Measurements from ENCODE around the gene PDK1. TPM values are rescaled to one million over a fixed set of nuclear protein-coding genes. Genes with fewer than 3 reads are reported as not detected.
"Not testable (repeated sequence)": the region's sequence is repeated elsewhere in the genome, so short reads cannot be mapped to it uniquely, and the experiment has no call there.

Gene PDK1
- total RNA-seq, 1 donor from 2014 or later: 65.2 TPM

DNA sequence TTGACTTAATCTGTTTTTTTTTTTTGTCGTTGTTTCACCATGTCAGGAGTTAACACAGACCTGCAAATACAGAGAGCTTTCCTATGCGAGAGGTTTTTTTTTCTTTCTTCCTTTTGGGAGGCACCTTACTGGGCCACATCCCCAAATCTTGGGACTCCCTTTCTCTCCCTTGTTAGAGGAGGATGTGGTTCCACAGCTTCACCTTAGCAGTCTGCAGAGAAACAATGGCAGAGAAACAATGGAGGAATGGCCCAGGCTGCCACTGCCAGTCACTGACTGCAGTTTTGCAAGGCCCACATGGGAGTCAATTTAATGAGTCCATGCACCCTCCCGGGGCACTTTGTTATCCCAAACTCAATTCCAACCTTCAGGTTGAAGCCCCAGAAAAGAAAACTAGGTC is 20.8 kb upstream of the PDK1 start:
- peaks cover 29% of the 10 kb centered on the region for H3F3A ChIP-seq (ENCODE audit: low read depth)
- peaks cover 2% of the 10 kb centered on the region for H3K27me3 Mint-ChIP-seq (ENCODE audit: insufficient read depth, low read depth)
- no peak overlapping the region for H3K4me3 ChIP-seq
- no peaks in the 10 kb centered on the region for H4K20me1 ChIP-seq (ENCODE audit: low read depth)
- H2AFZ ChIP-seq (replicated peaks): no peak overlapping the region
- H3K4me1 Mint-ChIP-seq: no peaks in the 10 kb centered on the region
- peaks cover 4% of the 10 kb centered on the region for H3K36me3 Mint-ChIP-seq
- H3K9me3 ChIP-seq (ENCODE audit: low read depth): peaks cover 11% of the 10 kb centered on the region
- H3K27ac Mint-ChIP-seq: no peak overlapping the region
- H3K36me3 ChIP-seq: no peaks in the 10 kb centered on the region
- H3K79me2 ChIP-seq (ENCODE audit: low read depth): no peaks in the 10 kb centered on the region
- H3K27me3 ChIP-seq: no peaks in the 10 kb centered on the region
- H3K27ac ChIP-seq: no peak overlapping the region
- H3K4me2 ChIP-seq: peak overlapping the region; percentile 19
- peak; percentile 57 for DNase-seq (ENCODE audit: low spot score)
- peaks cover 31% of the 10 kb centered on the region for H3K9me3 Mint-ChIP-seq
- no peak overlapping the region for H3K9ac ChIP-seq
- peaks cover 15% of the 10 kb centered on the region for H3K4me1 ChIP-seq
- TF ChIP-seq EZH2phosphoT487 (IDR thresholded peaks at IDR 0.05) (no peak), EZH2 (IDR thresholded peaks at IDR 0.05) (no peak)
- TF ChIP-seq, protein P1, sequence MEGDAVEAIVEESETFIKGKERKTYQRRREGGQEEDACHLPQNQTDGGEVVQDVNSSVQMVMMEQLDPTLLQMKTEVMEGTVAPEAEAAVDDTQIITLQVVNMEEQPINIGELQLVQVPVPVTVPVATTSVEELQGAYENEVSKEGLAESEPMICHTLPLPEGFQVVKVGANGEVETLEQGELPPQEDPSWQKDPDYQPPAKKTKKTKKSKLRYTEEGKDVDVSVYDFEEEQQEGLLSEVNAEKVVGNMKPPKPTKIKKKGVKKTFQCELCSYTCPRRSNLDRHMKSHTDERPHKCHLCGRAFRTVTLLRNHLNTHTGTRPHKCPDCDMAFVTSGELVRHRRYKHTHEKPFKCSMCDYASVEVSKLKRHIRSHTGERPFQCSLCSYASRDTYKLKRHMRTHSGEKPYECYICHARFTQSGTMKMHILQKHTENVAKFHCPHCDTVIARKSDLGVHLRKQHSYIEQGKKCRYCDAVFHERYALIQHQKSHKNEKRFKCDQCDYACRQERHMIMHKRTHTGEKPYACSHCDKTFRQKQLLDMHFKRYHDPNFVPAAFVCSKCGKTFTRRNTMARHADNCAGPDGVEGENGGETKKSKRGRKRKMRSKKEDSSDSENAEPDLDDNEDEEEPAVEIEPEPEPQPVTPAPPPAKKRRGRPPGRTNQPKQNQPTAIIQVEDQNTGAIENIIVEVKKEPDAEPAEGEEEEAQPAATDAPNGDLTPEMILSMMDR (IDR thresholded peaks at IDR 0.05): no peak
- H3K4me3 Mint-ChIP-seq: no peak overlapping the region

DNA sequence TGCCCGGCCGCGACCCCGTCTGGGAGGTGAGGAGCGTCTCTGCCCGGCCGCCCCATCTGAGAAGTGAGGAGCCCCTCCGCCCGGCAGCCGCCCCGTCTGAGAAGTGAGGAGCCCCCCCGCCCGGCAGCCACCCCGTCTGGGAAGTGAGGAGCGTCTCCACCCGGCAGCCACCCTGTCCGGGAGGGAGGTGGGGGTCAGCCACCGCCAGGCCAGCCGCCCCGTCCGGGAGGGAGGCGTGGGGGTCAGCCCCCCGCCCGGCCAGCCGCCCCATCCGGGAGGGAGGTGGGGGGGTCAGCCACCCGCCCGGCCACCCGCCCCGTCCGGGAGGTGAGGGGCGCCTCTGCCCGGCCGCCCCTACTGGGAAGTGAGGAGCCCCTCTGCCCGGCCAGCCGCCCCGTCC is 18.0 kb upstream of the PDK1 start:
- H3K9ac ChIP-seq; H3K27ac Mint-ChIP-seq; H3K36me3 ChIP-seq; H3K27me3 Mint-ChIP-seq (ENCODE audit: insufficient read depth, low read depth); H3K4me1 Mint-ChIP-seq; H2AFZ ChIP-seq (replicated peaks); H3K27me3 ChIP-seq; H3K79me2 ChIP-seq (ENCODE audit: low read depth); H3K36me3 Mint-ChIP-seq; H4K20me1 ChIP-seq (ENCODE audit: low read depth); DNase-seq (ENCODE audit: low spot score); H3K4me3 Mint-ChIP-seq; H3K4me3 ChIP-seq; H3K27ac ChIP-seq; H3K4me2 ChIP-seq: not testable (repeated sequence)
- peaks cover 49% of the 10 kb centered on the region for H3K9me3 Mint-ChIP-seq
- peaks cover 12% of the 10 kb centered on the region for H3K4me1 ChIP-seq
- peaks cover 28% of the 10 kb centered on the region for H3F3A ChIP-seq (ENCODE audit: low read depth)
- H3K9me3 ChIP-seq (ENCODE audit: low read depth): peaks cover 19% of the 10 kb centered on the region

DNA sequence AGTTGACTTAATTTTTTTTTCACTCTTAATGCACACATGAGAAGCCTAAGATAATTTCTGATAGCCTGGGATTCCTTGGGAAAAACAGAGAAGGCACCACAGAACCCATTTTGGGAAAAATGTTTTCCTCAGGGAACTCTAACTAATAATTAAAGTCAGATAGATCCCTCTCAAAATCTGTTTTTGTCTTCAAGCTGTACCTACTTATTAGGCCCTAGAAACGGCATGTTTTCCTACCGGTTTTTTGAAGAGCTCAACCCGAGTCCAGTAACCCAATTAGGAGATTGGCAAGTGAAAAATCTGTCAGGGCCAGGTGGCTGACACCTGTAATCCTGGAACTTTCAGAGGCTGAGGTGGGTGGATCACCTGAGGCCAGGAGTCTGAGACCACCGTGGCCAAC is 16.1 kb upstream of the PDK1 start:
- Histone ChIP-seq H3F3A (ENCODE audit: low read depth) (peaks cover 14% of the 10 kb centered on the region), H3K4me1 (peaks cover 3% of the 10 kb centered on the region), H3K9me3 (ENCODE audit: low read depth) (peaks cover 19% of the 10 kb centered on the region), H3K9ac (no peak overlapping the region), H3K4me2 (no peak overlapping the region), H3K79me2 (ENCODE audit: low read depth) (no peaks in the 10 kb centered on the region), H3K4me3 (no peak overlapping the region), H2AFZ (replicated peaks) (no peak overlapping the region), H4K20me1 (ENCODE audit: low read depth) (no peaks in the 10 kb centered on the region), H3K27me3 (no peaks in the 10 kb centered on the region), H3K36me3 (no peaks in the 10 kb centered on the region), H3K27ac (no peak overlapping the region)
- H3K4me1 Mint-ChIP-seq: no peaks in the 10 kb centered on the region
- peaks cover 7% of the 10 kb centered on the region for H3K36me3 Mint-ChIP-seq
- no peak overlapping the region for H3K4me3 Mint-ChIP-seq
- peaks cover 4% of the 10 kb centered on the region for H3K27me3 Mint-ChIP-seq (ENCODE audit: insufficient read depth, low read depth)
- no peak for DNase-seq (ENCODE audit: low spot score)
- TF ChIP-seq EZH2 (IDR thresholded peaks at IDR 0.05) (no peak), EZH2phosphoT487 (IDR thresholded peaks at IDR 0.05) (no peak)
- no peak overlapping the region for H3K27ac Mint-ChIP-seq
- H3K9me3 Mint-ChIP-seq: peaks cover 62% of the 10 kb centered on the region

DNA sequence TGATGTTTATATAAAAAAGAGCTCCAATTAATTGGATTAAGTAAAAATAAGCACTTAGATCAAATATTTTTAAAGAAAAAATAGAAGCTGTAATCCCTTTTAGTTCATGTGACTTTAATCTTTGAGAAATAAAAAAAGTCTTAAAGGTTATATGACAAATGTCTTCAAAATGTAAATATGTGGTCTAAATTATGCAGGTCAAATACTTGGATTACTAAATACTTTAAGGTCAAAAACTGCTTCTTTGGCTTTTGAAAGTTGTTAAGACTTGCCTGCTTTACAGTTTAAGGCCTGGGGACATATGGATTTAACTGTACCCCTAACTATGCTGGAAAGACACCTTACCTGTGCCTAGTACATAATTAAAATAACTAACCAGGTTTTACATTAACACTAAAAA is 15.5 kb upstream of the PDK1 start:
- Histone ChIP-seq H3K79me2 (ENCODE audit: low read depth) (no peaks in the 10 kb centered on the region), H2AFZ (replicated peaks) (no peak overlapping the region), H3K9me3 (ENCODE audit: low read depth) (peaks cover 23% of the 10 kb centered on the region), H3K4me2 (no peak overlapping the region), H3K9ac (no peak overlapping the region), H3K4me1 (no peaks in the 10 kb centered on the region), H3K27me3 (no peaks in the 10 kb centered on the region), H3K36me3 (no peaks in the 10 kb centered on the region), H3K4me3 (no peak overlapping the region), H4K20me1 (ENCODE audit: low read depth) (no peaks in the 10 kb centered on the region), H3K27ac (no peak overlapping the region), H3F3A (ENCODE audit: low read depth) (peaks cover 7% of the 10 kb centered on the region)
- DNase-seq (ENCODE audit: low spot score): no peak
- no peak overlapping the region for H3K4me3 Mint-ChIP-seq
- peaks cover 4% of the 10 kb centered on the region for H3K27me3 Mint-ChIP-seq (ENCODE audit: insufficient read depth, low read depth)
- peaks cover 65% of the 10 kb centered on the region for H3K9me3 Mint-ChIP-seq
- no peak overlapping the region for H3K27ac Mint-ChIP-seq
- H3K36me3 Mint-ChIP-seq: peaks cover 7% of the 10 kb centered on the region
- no peaks in the 10 kb centered on the region for H3K4me1 Mint-ChIP-seq
- TF ChIP-seq EZH2phosphoT487 (IDR thresholded peaks at IDR 0.05) (no peak), EZH2 (IDR thresholded peaks at IDR 0.05) (no peak)
- TF ChIP-seq, protein P1 (IDR thresholded peaks at IDR 0.05): no peak
